ENCODE measurements around the gene OR2K2. TPM values are rescaled to one million over a fixed set of nuclear protein-coding genes. Genes with fewer than 3 reads are reported as not detected.
"Not testable (repeated sequence)": the region's sequence is repeated elsewhere in the genome, so short reads cannot be mapped to it uniquely, and the experiment has no call there.

OR2K2 gene
- total RNA-seq, 1 experiment from 2014 or later: not detected

DNA sequence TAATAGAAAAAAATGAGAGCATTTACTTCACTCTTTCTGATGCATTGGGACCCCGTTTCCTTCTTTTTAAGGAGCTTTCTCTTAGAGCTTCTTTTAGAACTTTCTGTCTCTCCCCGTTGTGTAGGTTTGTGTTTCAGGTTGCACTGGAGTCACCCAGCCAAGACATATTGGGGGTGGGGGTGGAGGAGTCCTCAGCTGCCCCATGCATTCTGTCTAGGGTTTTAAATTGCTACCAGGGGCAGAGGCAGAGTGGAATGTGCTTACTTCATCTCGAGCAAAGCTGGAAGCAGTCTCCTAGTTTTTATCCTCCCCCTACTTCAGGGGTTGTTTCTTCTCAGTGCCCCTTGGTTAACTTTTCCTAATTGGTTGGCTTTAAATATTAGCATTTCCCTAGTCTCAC lies 9.4 kb downstream of the OR2K2 start:
- POLR2A ChIA-PET: no interaction called here
- H3K9me3 ChIP-seq: no peaks in the 10 kb centered on the region
- Mint-ChIP-seq H3K4me1 (ENCODE audit: low read depth, unreplicated experiment) (no peaks in the 10 kb centered on the region), H3K4me3 (ENCODE audit: unreplicated experiment) (no peak overlapping the region), H3K27me3 (ENCODE audit: insufficient read depth, unreplicated experiment) (peaks cover 3% of the 10 kb centered on the region), H3K9me3 (ENCODE audit: unreplicated experiment) (peaks cover 11% of the 10 kb centered on the region), H3K36me3 (ENCODE audit: insufficient read depth, unreplicated experiment) (no peaks in the 10 kb centered on the region), H3K27ac (ENCODE audit: unreplicated experiment) (no peak overlapping the region)
- BruUV-seq (replicated peaks): no TSS peak
- no peak overlapping the region for H3K4me3 ChIP-seq (ENCODE audit: low read depth, low read length)
- H3K4me1 ChIP-seq: no peaks in the 10 kb centered on the region
- H3K36me3 ChIP-seq (ENCODE audit: control insufficient read depth, insufficient read depth, low read length): no peaks in the 10 kb centered on the region
- CTCF ChIA-PET: no interaction called here
- DNase-seq: no peak
- intact Hi-C loops (cut with micrococcal nuclease; ENCODE audit: unreplicated experiment): no loop called here
- TF ChIP-seq, protein P1, sequence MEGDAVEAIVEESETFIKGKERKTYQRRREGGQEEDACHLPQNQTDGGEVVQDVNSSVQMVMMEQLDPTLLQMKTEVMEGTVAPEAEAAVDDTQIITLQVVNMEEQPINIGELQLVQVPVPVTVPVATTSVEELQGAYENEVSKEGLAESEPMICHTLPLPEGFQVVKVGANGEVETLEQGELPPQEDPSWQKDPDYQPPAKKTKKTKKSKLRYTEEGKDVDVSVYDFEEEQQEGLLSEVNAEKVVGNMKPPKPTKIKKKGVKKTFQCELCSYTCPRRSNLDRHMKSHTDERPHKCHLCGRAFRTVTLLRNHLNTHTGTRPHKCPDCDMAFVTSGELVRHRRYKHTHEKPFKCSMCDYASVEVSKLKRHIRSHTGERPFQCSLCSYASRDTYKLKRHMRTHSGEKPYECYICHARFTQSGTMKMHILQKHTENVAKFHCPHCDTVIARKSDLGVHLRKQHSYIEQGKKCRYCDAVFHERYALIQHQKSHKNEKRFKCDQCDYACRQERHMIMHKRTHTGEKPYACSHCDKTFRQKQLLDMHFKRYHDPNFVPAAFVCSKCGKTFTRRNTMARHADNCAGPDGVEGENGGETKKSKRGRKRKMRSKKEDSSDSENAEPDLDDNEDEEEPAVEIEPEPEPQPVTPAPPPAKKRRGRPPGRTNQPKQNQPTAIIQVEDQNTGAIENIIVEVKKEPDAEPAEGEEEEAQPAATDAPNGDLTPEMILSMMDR (IDR thresholded peaks at IDR 0.05; ENCODE audit: insufficient read depth in 1 of 2, low read depth in 1 of 2, low read length in 1 of 2, severe bottlenecking in 1 of 2, unreplicated experiment in 1 of 2): no peak
- no peaks in the 10 kb centered on the region for H3K27me3 ChIP-seq (replicated peaks; ENCODE audit: control insufficient read depth, insufficient read depth, low read length)

DNA sequence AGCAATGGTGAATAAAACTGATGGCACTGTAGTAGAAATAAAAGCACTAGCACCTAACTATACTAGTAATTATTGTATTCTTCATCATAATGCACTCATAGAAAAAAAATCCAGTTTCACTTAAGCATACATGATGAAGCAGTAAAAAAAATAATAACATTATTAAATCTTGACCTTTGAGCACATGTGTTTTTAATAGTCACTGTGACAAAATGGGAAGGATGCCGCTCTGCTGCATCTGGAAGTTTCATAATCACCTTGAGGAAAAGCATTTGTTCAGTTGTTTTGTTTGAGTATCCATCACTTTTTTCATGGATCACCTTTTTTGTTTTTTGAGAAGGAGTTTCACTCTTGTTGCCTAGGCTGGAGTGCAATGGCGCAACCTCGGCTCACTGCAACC lies 13.2 kb downstream of the OR2K2 start:
- no peak overlapping the region for H3K27ac Mint-ChIP-seq (ENCODE audit: unreplicated experiment)
- intact Hi-C loops (cut with micrococcal nuclease; ENCODE audit: unreplicated experiment): no loop called here
- POLR2A ChIA-PET: no interaction called here
- Histone ChIP-seq H3K27me3 (replicated peaks; ENCODE audit: control insufficient read depth, insufficient read depth, low read length) (no peaks in the 10 kb centered on the region), H3K4me3 (ENCODE audit: low read depth, low read length) (no peak overlapping the region), H3K36me3 (ENCODE audit: control insufficient read depth, insufficient read depth, low read length) (no peaks in the 10 kb centered on the region), H3K9me3 (no peaks in the 10 kb centered on the region), H3K4me1 (no peaks in the 10 kb centered on the region)
- CTCF ChIA-PET: no interaction called here
- peaks cover 3% of the 10 kb centered on the region for H3K27me3 Mint-ChIP-seq (ENCODE audit: insufficient read depth, unreplicated experiment)
- no peaks in the 10 kb centered on the region for H3K36me3 Mint-ChIP-seq (ENCODE audit: insufficient read depth, unreplicated experiment)
- H3K4me3 Mint-ChIP-seq (ENCODE audit: unreplicated experiment): no peak overlapping the region
- H3K4me1 Mint-ChIP-seq (ENCODE audit: low read depth, unreplicated experiment): no peaks in the 10 kb centered on the region
- DNase-seq: no peak
- BruUV-seq (replicated peaks): no TSS peak
- TF ChIP-seq, protein P1 (IDR thresholded peaks at IDR 0.05; ENCODE audit: insufficient read depth in 1 of 2, low read depth in 1 of 2, low read length in 1 of 2, severe bottlenecking in 1 of 2, unreplicated experiment in 1 of 2): no peak
- peaks cover 6% of the 10 kb centered on the region for H3K9me3 Mint-ChIP-seq (ENCODE audit: unreplicated experiment)

DNA sequence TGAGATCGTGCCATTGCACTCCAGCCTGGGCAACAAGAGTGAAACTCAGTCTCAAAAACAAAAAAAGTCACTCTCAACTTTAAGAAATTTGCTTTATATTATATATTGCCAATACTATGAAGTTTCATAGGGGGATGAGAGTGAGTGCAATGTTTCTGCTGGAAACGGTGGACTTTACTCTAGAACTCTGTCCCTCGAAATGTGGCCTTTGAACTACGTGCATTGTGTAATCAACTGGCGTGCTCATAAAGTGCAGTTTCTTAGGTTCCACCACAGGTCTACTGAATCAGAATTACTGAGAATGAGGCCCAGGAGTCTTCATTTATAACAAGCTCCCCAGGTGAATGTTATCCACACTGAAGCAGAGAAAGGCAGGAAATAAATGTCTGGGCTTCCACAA lies 24.1 kb downstream of the OR2K2 start:
- Histone ChIP-seq H3K9me3 (no peaks in the 10 kb centered on the region), H3K4me3 (ENCODE audit: low read depth, low read length) (no peak overlapping the region), H3K27me3 (replicated peaks; ENCODE audit: control insufficient read depth, insufficient read depth, low read length) (no peaks in the 10 kb centered on the region), H3K36me3 (ENCODE audit: control insufficient read depth, insufficient read depth, low read length) (no peaks in the 10 kb centered on the region), H3K4me1 (no peaks in the 10 kb centered on the region)
- Mint-ChIP-seq H3K4me1 (ENCODE audit: low read depth, unreplicated experiment) (no peaks in the 10 kb centered on the region), H3K4me3 (ENCODE audit: unreplicated experiment) (no peak overlapping the region), H3K27me3 (ENCODE audit: insufficient read depth, unreplicated experiment) (no peaks in the 10 kb centered on the region), H3K27ac (ENCODE audit: unreplicated experiment) (no peak overlapping the region), H3K9me3 (ENCODE audit: unreplicated experiment) (no peaks in the 10 kb centered on the region), H3K36me3 (ENCODE audit: insufficient read depth, unreplicated experiment) (no peaks in the 10 kb centered on the region)
- BruUV-seq (replicated peaks): no TSS peak
- DNase-seq: no peak
- intact Hi-C loops (cut with micrococcal nuclease; ENCODE audit: unreplicated experiment): no loop called here
- ChIA-PET POLR2A (no interaction called here), CTCF (no interaction called here)
- TF ChIP-seq, protein P1 (IDR thresholded peaks at IDR 0.05; ENCODE audit: insufficient read depth in 1 of 2, low read depth in 1 of 2, low read length in 1 of 2, severe bottlenecking in 1 of 2, unreplicated experiment in 1 of 2): no peak

DNA sequence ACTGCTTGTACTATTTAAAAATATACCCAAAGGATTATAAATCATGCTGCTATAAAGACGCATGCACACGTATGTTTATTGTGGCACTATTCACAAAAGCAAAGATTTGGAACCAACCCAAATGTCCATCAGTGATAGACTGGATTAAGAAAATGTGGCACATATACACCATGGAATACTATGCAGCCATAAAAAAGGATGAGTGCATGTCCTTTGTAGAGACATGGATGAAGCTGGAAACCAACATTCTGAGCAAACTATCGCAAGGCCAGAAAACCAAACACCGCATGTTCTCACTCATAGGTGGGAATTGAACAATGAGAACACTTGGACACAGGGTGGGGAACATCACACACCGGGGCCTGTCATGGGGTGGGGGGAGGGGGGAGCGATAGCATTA lies 26.0 kb downstream of the OR2K2 start:
- POLR2A ChIA-PET; H3K36me3 Mint-ChIP-seq (ENCODE audit: insufficient read depth, unreplicated experiment); DNase-seq; intact Hi-C loops (cut with micrococcal nuclease; ENCODE audit: unreplicated experiment); H3K9me3 Mint-ChIP-seq (ENCODE audit: unreplicated experiment); H3K9me3 ChIP-seq; H3K27me3 Mint-ChIP-seq (ENCODE audit: insufficient read depth, unreplicated experiment); H3K36me3 ChIP-seq (ENCODE audit: control insufficient read depth, insufficient read depth, low read length); H3K27ac Mint-ChIP-seq (ENCODE audit: unreplicated experiment); H3K4me3 ChIP-seq (ENCODE audit: low read depth, low read length); BruUV-seq (replicated peaks); H3K4me1 ChIP-seq; H3K27me3 ChIP-seq (replicated peaks; ENCODE audit: control insufficient read depth, insufficient read depth, low read length); H3K4me3 Mint-ChIP-seq (ENCODE audit: unreplicated experiment); CTCF ChIA-PET; H3K4me1 Mint-ChIP-seq (ENCODE audit: low read depth, unreplicated experiment): not testable (repeated sequence)
